NOMO-1 treated with DMSO at 0.1 percent for 48 hours (cell line): ENCODE measurements around the gene TEKTIP1.
"Not testable (repeated sequence)": the region's sequence is repeated elsewhere in the genome, so short reads cannot be mapped to it uniquely, and the experiment has no call there.

Experiments used
- DNase-seq: peaks from one replicate; lab custom pipeline; 2025; ENCODE audit not compliant: unreplicated experiment; lab: John Stamatoyannopoulos, UW

The TEKTIP1 gene

DNA sequence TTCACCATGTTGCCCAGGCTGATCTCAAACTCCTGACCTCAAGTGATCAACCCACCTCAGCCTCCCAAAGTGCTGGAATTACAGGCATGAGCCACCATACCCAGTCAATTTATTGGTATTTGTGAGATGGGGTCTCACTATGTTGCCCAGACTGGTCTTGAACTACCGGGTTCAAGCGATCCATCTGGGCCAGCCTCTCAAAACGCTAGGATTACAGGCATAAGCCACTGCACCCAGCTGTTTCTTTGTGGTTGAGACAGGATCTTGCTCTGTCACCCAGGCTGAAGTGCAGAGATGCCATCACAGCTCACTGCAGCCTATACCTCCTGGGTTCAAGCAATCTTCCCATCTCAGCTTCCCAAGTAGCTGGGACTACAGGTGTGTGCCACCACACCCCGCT is 42.8 kb downstream of the TEKTIP1 start:
- DNase-seq, result not testable (repeated sequence)

DNA sequence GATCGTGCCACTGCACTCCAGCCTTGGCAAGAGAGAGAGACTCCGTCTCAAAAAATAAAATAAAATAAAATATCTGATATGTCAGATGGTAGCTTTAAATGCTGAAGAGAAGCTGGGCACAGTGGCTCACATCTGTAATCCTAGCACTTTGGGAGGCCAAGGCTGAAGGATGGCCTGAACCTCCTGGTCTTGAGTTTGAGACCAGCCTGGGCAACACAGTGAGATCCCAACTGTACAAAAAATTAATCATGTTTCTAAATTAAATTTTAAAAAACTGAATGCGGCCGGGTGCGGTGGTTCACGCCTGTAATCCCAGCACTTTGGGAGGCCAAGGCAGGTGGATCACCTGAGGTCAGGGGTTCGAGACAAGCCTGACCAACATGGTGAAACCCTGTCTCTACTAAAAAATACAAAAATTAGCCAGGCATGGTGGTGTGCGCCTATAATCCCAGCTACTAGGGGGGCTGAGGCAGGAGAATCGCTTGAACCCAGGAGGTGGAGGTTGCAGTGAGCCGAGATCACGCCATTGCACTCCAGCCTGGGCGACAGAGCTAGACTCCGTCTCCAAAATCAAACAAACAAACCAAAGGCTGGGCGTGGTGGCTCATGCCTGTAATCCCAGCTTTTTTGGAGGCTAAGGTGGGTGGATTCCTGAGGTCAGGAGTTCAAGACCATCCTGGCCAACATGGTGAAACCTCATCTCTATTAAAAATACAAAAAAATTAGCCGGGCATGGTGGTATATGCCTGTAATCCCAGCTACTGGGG is 45.2 kb downstream of the TEKTIP1 start:
- DNase-seq, result not testable (repeated sequence)

DNA sequence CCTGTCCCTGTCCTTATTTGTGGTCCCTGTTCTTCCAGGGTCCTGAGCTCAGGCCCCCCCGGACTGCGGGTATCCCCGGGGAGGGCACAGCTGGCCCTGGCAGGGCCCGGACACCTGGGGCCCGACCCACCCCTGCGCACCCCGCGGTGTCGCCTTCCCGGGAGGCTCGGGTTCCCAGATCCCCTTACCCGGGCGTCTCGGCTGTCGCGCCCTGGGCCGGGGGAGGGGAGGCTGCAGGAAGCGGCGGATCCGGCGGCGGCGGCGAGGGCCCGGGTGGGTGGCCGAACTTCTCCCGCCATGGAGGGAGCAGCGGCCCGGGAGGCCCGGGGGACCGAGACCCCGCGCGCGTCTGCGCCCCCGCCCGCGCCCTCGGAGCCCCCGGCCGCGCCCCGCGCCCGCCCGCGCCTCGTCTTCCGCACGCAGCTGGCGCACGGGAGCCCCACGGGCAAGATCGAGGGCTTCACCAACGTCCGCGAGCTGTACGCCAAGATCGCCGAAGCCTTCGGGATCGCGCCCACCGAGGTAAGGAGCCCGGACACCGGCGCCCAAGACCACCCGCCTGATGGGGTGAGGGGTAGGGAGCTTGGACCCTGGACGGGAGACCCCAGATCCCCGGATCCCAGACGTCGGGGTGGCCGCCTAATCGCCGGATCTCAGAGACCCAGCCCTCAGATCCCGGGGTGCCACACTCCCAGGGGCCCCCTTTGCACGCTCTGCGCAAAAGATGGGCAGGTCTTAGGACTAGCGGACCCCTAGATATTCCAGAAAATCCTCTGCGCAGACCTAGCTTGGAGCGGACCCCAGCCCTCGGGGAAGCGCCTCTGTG is 46.5 kb downstream of the TEKTIP1 start, which contains the start of gene GIPC3:
TSS of gene GIPC3 (plus strand) at position 178 of the 826 bp plus-strand sequence. CDS start at position 298, 120 bp downstream.
- no peak for DNase-seq

DNA sequence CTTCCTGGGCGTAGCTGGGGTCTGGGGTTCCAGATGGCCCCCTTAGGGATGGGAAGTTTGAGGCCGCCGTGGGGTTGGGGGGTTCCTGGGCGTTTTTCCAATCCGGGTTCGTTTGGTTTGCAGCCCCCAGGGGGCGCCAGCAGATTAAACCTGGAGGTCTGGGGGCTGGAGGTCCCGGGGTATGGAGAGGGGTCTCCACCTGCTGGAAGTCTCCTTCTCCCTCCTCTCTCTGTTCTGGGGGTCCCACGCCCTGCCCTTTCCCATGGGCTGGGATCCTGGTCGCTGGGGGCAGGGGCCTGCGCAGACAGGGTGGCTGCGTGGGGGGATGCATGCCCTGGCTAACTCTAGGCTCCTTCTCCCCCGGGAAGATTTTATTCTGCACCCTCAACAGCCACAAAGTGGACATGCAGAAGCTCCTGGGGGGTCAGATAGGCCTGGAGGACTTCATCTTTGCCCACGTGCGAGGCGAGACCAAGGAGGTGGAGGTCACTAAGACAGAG is 47.2 kb downstream of the TEKTIP1 start:
- no peak for DNase-seq

DNA sequence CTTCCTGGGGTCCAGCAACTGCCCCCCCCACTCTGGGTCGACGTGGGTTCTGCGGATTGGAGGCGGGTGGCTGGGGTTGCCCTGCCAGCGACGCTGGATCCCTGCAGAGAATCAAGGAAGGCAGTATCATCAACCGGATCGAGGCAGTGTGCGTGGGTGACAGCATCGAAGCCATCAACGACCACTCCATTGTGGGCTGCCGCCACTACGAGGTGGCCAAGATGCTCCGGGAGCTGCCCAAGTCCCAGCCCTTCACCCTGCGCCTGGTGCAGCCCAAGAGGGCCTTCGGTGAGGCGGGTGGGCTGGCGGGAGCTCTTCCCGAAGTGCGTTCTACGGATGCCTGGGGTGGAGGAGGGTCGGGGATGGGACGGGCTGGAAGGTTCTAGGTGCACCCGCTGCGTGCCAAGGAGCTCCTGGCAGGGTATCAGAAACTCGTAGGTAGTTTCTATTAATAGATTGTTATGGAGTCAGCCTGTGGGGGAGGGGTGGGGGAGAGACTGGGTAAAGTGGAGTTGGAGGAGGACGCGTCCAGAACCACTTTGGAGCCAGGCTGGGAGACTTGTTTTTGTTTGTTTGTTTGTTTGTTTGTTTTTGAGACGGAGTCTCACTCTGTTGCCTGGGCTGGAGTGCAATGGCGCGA is 47.9 kb downstream of the TEKTIP1 start:
- no peak for DNase-seq

DNA sequence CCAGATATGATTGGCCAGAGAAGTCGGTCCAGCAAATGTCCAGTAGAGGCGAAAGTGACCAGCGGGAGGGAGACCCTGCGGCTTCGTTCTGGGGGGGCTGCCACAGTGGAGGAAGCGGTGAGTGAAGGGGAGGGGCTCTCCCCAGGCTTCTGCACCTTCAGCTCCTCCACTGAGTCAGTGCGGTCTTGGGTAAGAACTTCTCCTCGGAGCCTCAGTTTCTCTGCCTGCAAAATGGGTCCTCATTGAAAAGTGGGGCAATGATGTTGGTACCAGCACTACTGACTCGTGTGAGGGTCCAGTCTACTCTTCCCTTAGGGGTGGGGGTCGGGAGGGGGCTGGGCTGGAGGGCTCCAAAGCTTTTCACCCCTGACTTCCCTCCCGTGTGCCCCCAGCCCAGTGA is 50.5 kb downstream of the TEKTIP1 start:
- DNase-seq, result no peak

DNA sequence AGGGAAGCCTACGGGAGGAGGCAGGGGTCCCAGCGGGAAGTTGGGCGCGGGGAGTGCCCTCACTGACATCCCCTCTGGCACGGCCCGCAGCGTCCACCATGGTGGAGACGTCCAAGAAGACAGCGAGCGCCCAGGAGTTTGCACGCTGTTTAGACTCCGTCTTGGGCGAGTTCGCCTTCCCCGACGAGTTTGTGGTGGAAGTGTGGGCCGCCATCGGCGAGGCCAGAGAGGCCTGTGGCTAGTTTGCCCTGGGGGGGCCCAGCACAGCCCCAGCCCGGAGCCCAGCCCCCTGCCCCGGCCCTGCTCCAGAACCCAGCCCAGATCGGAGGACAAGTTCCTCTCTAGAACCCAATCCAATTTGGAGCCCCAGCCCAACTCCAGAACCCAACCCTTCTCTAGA is 51.0 kb downstream of the TEKTIP1 start:
- DNase-seq, result no peak

DNA sequence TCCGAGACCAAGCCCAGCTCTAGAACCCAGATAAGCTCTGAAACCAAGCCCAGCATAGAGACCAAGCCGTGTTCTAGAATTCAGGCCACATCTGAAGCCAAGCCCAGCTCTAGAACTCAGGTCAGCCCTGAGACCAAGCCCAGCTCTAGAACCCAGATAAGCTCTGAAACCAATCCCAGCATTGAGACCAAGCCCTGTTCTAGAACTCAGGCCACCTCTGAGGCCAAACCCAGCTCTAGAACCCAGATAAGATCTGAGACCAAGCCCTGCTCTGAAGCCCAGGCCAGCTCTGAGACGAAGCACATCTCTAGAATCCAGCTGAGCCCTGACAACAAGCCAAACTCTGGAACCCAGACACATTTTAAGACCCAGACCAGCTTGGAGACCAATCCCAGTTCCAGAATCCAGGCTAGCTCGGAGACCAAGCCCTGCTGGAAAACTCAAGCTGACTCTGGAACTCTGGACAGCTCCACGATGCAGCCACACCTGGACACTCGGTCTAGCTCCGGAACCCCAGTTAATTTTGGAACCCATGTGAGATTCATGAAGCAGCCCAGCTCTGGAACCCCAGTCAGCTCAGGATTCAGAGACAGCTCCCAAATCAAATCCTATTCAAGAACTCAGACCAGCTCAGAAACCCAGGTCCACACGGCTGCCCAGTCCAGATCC is 52.2 kb downstream of the TEKTIP1 start:
- no peak for DNase-seq

DNA sequence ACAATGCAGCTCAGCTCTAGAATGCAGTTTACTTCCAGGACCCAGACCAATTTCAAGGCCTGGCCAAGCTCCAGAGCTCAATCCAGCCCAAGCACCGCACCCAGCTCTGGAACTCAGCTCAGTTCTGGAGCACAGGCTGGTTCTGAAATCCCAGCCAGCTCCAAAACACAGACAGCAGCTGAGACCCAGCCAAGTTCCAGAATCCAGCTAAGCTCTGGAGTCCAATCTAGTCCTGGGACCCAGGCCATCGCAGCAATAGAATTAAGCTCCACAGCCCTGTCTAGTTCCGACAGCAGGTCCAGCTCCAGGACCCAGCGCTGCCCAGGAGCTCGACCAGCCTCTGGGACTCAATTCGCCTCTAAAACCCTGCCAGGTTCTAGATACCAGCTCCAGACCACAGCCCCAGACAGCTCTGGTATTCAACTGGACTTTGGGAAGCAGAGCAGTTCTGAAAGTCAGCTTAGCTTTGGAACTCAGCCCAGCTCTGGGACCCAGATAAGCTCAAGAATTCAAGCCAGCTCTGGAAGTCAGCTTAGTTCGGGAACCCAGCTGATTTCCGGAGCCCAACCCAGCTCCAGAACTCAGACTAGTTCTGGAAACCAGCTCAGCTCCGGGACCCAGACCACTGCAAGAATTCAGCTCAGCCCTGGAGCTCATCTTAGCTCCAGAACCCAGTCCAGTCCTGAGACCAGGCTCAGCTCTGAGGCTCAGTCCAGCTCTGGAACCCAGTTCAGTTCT is 53.1 kb downstream of the TEKTIP1 start:
- DNase-seq, result no peak

DNA sequence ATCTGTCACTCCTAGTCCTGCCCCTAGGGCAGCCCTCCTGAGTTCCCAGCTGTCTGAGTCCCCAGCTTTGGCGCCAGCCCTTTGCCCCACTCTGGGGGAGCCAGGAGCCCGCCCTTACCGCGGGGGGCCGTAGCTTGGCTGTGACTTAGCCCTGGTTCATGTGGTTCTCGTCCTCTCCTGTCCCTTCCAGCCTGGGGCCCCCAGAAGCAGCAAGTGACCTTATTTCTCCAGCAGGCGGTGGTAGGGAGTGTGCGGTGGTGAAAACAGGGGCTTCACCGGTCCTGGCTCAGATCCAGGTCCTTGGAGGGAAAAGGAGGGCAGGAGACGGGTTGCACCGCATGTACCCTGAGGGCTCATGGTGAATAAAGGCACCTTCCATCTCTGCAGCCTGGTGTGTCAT is 54.2 kb downstream of the TEKTIP1 start:
- no peak for DNase-seq
